Neutrophil (primary cell): Measurements from ENCODE around the gene LMAN1L.
A peak's percentile ranks its signal among the peaks of the same experiment; 100 is the strongest.

ENCODE experiments used
- H3K27ac ChIP-seq: fragments of 200-600 bp; sonication (generic); 2 replicates; pipeline ENCODE4 v1.5.1; 2016; ENCODE audit warnings: mild to moderate bottlenecking, moderate library complexity
- H3K27me3 ChIP-seq: fragments of 200-600 bp; sonication (generic); 2 replicates; pipeline ENCODE4 v1.6.0; 2016; ENCODE audit warnings: mild to moderate bottlenecking
- H3K36me3 ChIP-seq: fragments of 200-600 bp; sonication (generic); 2 replicates; pipeline ENCODE4 v1.5.1; 2017
- H3K4me1 ChIP-seq, 2 experiments: fragments of 200-600 bp in 1 of 2; sonication (generic) in 1 of 2; 1 replicate in 1 of 2; 2 replicates in 1 of 2; pipeline versions ENCODE4 v1.5.1 to v1.6.1; 2013 to 2016; ENCODE audit warnings: low read depth in 1 of 2, low read length in 1 of 2, mild to moderate bottlenecking in 1 of 2, moderate library complexity in 1 of 2; ENCODE audit not compliant: control insufficient read depth in 1 of 2, insufficient read depth in 1 of 2
- H3K4me3 ChIP-seq, 2 experiments: fragments of 200-600 bp in 1 of 2; sonication (generic) in 1 of 2; 1 replicate in 1 of 2; 2 replicates in 1 of 2; pipeline ENCODE4 v1.5.1; 2013 to 2016; ENCODE audit warnings: low read depth in 1 of 2, low read length in 1 of 2, mild to moderate bottlenecking in 1 of 2, moderate library complexity in 1 of 2
- H3K9me3 ChIP-seq: fragments of 200-600 bp; sonication (generic); 2 replicates; pipeline ENCODE4 v1.5.1; 2016
- CTCF ChIP-seq: fragments of 200-600 bp; sonication (generic); IDR thresholded peaks from 2 replicates; pipeline ENCODE4 v1.5.1; 2016; ENCODE audit warnings: antibody characterized with exemption

Gene LMAN1L

GRCh38 chr15:74804935-74805334 is 7.7 kb upstream of the LMAN1L start:
- peaks cover 8 to 9% of the 10 kb centered on the region in 2 experiments for H3K4me1 ChIP-seq
- peaks cover 53% of the 10 kb centered on the region for H3K36me3 ChIP-seq
- no peak for TF ChIP-seq CTCF

DNA sequence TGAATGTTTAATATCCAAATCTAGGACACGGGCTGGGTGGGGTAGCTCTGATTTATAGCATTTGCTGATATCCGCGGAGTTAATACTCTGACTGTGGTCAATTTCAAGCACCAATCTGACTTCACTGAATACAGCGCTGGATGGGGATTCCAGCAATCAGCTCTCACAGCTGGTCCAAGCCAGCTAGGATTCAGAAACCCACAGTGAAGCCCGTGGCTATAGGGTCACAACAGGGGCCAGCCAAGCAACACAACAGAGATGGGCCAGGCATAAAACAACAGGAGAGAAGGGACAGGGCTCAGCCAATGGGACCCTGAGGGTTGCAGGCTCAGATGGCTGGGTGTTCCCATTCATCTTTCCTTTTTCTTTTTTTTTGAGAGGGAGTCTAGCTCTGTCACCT is 5.4 kb upstream of the LMAN1L start:
- Histone ChIP-seq H3K27ac (no peak overlapping the region), H3K4me3 (no peak overlapping the region), H3K27me3 (no peaks in the 10 kb centered on the region), H3K36me3 (peaks cover 29% of the 10 kb centered on the region), H3K4me1 (no peaks in the 10 kb centered on the region), H3K9me3 (no peaks in the 10 kb centered on the region)
- TF ChIP-seq CTCF, result no peak

More at GRCh38 chr15:74804935-74805334, 7.7 kb upstream of the LMAN1L start:
- Histone ChIP-seq H3K9me3 (no peaks in the 10 kb centered on the region), H3K27ac (peak overlapping the region; percentile 51), H3K4me3 (no peak overlapping the region), H3K27me3 (no peaks in the 10 kb centered on the region)

GRCh38 chr15:74808078-74808839 is 4.4 kb upstream of the LMAN1L start:
- Histone ChIP-seq H3K9me3 (no peaks in the 10 kb centered on the region), H3K27ac (no peak overlapping the region), H3K27me3 (no peaks in the 10 kb centered on the region), H3K4me1 (no peaks in the 10 kb centered on the region), H3K4me3 (no peak overlapping the region), H3K36me3 (peaks cover 19% of the 10 kb centered on the region)
- no peak for TF ChIP-seq CTCF

GRCh38 chr15:74808840-74809229 is 3.8 kb upstream of the LMAN1L start:
- Histone ChIP-seq H3K36me3 (peaks cover 14% of the 10 kb centered on the region), H3K4me3 (no peak overlapping the region), H3K27ac (no peak overlapping the region), H3K9me3 (no peaks in the 10 kb centered on the region), H3K27me3 (no peaks in the 10 kb centered on the region), H3K4me1 (no peaks in the 10 kb centered on the region)
- no peak for TF ChIP-seq CTCF

DNA sequence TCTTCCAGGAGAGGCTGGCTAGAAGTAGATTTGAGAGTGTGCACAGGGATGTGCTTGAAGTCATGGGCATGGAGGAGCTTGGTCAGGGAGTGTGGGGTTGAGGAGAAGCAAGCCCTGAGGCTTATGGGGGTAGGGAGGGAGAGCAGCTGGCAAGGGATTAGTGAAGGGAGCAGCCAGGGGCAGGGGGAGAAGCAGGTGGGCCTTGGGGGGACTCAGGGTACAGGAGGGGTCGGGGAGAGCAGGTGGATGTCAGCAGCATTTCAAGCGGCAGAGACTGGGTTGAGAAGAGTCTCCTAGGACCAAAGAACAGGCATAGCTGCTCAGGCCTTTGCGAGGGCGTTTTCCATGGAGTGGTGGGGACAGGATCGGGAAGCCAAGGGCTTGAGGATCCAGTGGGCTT is 3.4 kb upstream of the LMAN1L start:
- Histone ChIP-seq H3K27me3 (no peaks in the 10 kb centered on the region), H3K4me1 (no peaks in the 10 kb centered on the region), H3K36me3 (peaks cover 10% of the 10 kb centered on the region), H3K27ac (no peak overlapping the region), H3K4me3 (no peak overlapping the region), H3K9me3 (no peaks in the 10 kb centered on the region)
- no peak for TF ChIP-seq CTCF
